Jurkat, Clone E6-1 (cell line): ENCODE measurements around the gene OR1I1. TPM values are rescaled to one million over a fixed set of nuclear protein-coding genes. Genes with fewer than 3 reads are reported as not detected.
"Not testable (repeated sequence)": the region's sequence is repeated elsewhere in the genome, so short reads cannot be mapped to it uniquely, and the experiment has no call there.

ENCODE experiments used
- DNase-seq: peaks from one replicate; pipeline ENCODE4 v3.0.0-alpha.2; 2011; ENCODE audit warnings: low read depth, low spot score
- H3K4me3 ChIP-seq: 2 replicates; pipeline ENCODE4 v1.5.1; 2011; ENCODE audit warnings: mild to moderate bottlenecking, low read length, control low read depth, moderate library complexity
- polyA plus RNA-seq: library from polyadenylated mRNA; unstranded; fragments of >200 nt; gene quantifications from one replicate; pipeline ENCODE4 v1.2.1, GENCODE V29; 2012; ENCODE audit warnings: missing spikeins; ENCODE audit not compliant: insufficient read length, insufficient read depth

The OR1I1 gene, protein sequence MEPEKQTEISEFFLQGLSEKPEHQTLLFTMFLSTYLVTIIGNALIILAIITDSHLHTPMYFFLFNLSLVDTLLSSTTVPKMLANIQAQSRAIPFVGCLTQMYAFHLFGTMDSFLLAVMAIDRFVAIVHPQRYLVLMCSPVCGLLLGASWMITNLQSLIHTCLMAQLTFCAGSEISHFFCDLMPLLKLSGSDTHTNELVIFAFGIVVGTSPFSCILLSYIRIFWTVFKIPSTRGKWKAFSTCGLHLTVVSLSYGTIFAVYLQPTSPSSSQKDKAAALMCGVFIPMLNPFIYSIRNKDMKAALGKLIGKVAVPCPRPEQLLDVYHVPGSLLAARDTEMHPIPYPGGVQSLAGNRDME
- polyA plus RNA-seq, result not detected

DNA sequence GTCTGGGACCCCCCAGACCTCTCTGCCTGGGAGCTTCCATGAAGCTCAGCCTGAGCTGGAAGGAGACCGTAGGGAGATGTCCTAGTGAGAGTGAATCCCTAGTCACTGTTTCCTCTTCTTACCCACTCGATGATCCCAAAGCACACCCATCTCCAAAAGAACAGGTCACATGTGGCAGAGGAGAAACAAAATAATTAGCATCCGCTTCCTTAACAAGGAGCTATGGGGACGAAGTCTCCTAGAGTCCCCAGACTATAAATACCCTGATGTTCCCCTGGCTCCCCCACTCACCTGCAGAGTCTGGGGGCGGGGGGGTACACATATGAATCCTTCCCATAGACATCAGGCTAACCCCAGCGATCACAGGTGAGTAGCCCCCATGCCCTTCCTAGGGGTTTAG is at the start of gene OR1I1:
Gene OR1I1, plus strand, starts transcription at position 301 of the 400 bp plus-strand sequence. CDS start 4,855 bp downstream, outside the sequence.
- no peak within 1 kb of the TSS for H3K4me3 ChIP-seq
- DNase-seq, result no peak

DNA sequence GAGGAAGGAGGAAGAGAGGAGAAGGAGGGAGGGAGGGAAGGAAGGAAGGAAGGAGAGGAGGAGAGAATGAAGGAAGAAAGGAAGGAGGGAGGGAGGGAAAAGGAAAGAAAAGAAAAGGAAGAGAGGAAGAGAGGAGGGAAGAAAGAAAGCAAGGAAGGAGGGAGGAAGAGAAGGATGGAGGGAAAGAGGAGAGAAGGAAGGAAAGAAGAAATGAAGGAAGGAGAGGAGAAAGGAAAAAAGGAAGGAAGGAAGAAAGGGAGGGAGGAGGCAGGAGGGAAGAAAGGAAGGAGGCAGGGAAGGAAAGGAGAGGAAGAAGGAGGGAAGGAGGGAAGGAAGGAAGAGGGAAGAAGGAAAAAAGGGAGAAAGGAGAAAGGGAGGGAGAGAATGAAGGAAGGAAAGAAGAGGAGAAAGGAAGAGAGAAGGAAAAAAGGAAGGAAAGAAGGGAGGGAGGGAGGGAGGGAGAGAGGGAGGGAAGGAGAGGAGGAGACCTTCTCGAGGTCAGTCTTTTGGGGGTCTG is 46.2 kb upstream of the OR1I1 start:
- H3K4me3 ChIP-seq, result no peak overlapping the region
- DNase-seq, result no peak

DNA sequence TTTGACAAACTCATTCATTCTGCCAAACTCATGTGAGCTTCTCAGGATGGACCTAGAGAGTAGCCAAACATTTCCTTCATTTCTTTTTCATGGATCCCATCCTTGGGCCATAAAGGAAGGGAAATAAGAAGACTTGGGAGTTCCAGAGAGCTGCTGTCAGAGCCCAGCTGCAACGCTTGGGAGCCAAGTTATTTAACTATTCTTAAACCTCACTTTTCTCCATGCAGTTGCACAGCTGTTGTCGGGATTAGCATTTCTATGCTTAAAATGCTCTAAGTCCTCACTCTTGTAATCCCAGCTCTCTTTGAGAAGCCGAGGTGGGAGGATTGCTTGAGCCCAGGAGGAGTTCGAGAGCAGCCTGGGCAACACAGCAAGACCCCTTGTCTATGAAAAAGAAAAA is 44.4 kb upstream of the OR1I1 start:
- no peak overlapping the region for H3K4me3 ChIP-seq
- no peak for DNase-seq

DNA sequence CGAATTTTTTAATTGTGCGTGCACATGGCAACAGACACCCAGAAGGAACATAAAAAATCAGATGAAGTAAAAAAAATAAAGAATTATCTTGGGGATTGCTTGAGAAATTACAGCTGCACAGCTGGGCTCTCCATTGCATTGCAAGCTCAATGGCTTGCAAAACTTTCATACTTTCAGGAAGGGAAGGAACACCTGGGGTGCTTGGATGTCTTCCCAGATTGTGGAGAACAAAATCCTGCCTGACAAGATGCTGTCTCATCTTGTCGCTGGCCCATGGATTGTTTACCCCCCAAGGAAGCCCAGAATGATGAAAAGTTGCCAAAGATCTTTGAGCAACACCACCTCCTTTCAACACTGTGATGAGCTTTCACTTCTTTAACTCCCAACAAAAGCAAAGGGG is 43.7 kb upstream of the OR1I1 start:
- DNase-seq, result no peak
- H3K4me3 ChIP-seq, result no peak overlapping the region

DNA sequence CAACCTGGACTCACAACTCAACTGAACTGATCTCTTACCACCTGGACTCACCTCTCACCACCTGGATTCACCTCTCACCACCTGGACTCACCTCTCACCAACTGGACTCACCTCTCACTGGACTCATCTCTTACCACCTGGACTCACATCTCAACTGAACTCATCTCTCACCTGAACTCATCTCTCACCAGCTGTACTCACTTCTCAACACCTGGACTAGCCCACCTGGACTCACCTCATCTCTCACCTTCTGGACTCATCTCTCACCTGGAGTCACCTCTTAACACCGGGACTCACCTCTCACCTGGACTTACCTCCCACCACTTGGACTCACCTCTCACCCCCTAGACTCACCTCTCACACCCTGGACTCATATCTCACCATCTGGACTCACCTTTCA is 40.0 kb upstream of the OR1I1 start:
- no peak for DNase-seq
- H3K4me3 ChIP-seq, result no peak overlapping the region

DNA sequence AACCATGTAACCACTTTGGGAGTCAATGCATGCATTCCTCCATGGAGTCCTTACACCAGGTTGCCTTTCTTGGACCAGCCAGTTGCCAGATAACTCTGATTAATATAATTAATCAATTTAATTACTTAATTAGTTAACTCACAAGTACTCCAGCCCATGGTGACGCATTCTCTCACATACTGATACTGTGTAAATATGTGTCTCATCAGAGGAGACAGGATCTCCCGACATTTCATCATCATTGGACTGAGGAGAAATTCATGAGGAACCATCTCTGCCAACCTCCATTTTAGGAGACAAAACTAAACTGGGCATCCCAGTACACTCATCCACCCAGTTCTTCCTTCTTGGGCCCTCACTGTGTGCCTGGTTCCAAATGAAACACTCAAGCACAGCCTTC is 39.2 kb upstream of the OR1I1 start:
- no peak overlapping the region for H3K4me3 ChIP-seq
- DNase-seq, result no peak

DNA sequence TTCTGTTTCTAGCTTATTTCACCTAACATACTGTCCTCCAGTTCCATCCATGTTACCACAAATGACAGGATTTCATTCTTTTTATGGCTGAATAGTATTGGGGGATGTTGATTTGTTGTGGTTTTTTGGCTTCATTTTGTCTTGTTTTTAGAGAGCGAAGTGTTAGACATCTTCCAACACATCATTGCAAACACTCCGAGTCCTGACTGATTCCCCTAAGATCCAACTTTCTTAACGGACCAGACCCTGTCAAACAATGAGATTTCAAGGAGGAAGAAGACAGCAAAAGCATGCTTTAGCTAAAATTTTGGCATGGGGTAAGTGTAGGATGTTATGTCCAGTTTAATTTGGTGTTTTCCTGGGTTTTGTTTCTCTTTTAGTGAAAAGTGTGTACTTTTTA is 36.5 kb upstream of the OR1I1 start:
- no peak overlapping the region for H3K4me3 ChIP-seq
- no peak for DNase-seq

DNA sequence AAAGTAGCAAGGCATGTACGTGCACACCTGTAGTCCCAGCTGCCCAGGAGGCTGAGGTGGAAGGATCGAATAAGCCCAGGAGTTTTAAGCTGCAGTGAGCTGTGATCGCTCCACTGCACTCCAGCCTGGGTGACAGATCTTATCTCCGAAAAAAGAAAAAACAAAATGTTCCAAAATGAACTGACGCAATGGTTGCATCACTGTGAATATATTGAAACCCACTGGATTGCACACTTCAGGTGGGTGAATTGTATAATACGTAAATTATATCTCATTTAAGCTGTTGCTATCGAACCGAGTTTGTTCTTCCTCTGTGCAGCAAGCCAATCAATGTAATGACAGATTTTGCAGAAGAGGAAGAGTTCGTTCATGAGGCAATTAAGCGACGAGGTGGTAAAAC is 34.3 kb upstream of the OR1I1 start:
- no peak for DNase-seq
- no peak overlapping the region for H3K4me3 ChIP-seq

DNA sequence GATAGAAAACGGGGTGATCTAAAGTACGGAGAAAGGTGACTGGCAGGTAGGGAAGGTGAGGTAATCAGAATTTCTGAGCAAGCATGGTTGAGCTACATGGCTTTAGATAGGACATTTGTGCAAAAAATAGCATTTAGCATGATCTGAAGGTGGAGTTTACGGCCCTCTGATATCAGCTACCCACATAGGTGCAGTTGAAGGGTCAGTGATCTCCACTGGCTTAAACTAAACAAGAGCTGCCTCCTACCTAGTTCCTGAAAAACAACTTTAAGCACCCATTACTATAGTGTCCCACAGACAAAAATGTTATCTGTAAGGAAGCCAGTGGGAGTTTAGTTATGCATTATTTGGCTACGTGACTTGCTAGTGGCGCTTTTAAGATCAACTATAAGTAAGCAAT is 33.9 kb upstream of the OR1I1 start:
- no peak for DNase-seq
- no peak overlapping the region for H3K4me3 ChIP-seq

DNA sequence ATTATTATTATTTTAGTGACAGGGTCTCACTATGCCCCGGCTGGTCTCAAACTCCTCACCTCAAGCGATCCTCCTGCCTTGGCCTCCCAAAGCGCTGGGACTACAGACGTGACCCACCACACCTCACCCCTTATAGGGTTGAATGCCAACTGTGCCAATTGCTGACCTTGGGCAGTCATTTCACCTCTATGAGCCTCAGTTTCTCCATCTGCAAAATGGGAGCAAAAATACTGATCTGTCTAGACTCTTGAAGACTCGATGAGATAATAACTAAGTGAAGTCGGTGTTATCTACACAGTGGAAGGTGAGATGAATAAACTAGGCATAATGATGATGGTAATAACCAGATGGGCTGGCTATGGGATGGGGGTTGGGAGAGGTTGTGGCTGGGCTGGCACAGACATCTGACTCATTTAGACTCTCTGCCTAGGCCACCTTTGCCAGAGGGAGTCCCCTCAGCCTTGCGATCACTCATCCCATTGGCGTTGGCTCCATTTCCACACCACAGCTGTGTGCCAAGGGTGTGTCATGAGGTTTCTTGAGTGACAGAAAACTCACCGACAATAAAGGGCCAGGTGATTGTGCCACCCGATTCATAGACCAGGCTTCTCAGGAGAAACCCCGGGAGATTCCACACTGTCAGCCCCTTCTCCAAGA is 33.0 kb upstream of the OR1I1 start, which contains the start of gene CASP14:
Gene CASP14, plus strand, starts transcription at position 596 of the 657 bp plus-strand sequence. CDS start 2,772 bp downstream, outside the sequence.
- no peak for DNase-seq
- H3K4me3 ChIP-seq, result no peak within 1 kb of the TSS

DNA sequence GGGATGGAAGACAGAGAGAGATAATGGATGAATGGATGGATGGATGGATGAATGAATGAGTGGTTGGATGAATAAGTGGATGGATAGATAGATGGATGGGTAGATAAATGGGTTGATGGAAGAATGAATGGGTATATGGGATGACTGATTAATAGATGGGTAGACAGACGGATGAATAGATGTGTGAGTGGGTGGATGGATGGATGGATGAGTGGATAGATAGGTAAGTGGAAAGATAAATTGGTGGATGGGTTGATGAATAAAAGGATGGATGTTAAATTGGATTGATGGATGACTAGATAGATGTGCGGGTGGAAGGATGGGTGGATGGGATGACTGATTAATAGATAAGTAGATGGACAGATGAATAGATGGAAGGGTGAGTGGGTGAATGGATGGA is 31.4 kb upstream of the OR1I1 start:
- no peak overlapping the region for H3K4me3 ChIP-seq
- DNase-seq, result no peak

DNA sequence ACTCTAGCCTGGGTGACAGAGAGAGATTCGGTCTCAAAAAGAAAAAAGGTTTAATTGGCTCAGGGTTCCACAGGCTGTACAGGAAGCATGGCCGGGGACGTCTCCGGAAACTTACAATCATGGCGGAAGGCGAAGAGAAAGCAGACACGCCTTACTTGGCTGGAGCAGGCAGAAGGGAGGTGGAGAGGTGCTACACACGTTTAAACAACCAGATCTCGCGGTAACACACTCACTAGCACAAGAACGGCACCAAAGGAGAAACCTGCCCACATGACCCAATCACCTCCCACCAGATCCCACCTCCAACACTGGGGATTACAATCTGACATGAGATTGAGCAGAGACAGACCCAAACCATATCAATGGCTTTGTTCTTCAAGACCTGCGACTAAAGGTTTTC is 20.0 kb upstream of the OR1I1 start:
- H3K4me3 ChIP-seq, result no peak overlapping the region
- no peak for DNase-seq

DNA sequence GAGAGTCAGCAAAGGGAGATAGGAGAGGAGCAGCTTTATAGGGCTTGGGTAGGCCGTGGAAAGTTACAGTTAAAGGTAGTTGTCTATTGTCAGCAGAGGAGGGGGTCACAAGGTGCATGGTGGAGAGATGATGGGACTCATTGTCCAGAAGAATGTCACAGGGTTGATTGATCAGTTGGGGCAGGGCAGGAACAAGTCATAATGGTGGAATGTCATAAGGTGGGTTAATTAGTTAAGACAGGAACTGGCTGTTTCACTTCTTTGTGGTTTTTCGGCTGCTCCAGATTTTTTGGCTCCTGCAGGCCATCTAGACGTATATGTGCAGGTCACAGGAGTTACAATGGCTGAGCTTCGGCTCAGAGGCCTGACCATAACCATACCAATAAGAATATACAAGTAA is 11.6 kb upstream of the OR1I1 start:
- DNase-seq, H3K4me3 ChIP-seq: not testable (repeated sequence)

DNA sequence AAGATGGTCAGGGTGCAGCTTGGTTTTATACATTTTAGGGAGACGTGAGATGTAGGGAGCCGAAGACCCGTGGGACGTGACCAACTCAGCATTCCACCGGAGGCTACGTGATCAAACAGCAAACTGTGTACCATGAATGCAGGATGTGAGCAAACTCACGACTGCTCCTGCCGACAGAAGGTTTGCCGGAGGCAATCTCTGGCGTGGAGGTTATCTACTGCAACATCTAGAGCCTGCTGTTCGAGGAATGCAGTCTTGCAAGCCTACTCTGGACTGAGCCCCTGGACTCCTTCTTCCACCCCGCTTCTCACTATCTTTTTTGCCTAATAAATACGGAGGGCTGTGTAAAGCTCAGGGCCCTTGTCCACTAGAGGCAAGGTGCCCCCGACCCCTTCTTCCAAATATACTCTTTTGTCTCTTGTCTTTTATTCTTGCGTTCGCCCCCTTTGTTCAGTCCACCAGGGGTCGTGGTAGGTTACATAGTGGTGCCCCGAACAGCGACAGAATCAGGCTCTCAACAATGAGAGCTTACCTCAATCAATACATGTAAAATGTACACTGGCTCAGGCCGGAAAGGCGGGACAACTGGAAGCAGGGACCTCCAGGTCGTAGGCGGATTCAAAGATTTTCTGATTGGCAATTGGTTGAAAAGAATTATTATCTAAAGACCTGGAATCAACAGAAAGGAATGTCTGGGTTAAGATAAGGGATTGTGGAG is 8.9 kb upstream of the OR1I1 start:
- DNase-seq, result no peak
- H3K4me3 ChIP-seq, result no peak overlapping the region

DNA sequence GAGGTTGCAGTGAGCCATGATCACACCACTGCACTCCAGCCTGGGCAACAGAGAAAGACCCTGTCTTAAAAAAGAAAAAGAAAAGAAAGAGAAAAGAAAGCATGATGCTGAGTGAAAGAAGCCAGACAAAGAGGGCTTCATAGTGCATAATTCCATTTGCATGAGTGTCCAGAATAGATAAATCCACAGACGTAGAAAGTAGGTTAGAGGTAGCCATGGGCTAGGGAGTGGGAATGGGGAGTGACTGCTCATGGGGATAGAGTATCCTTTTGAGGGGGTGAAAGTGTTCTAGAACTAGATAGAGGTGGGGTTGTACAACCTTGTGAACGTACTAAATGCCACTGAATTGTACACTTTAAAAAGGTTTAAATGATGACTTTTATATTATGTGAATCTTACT is 7.6 kb upstream of the OR1I1 start:
- DNase-seq, result no peak
- no peak overlapping the region for H3K4me3 ChIP-seq

DNA sequence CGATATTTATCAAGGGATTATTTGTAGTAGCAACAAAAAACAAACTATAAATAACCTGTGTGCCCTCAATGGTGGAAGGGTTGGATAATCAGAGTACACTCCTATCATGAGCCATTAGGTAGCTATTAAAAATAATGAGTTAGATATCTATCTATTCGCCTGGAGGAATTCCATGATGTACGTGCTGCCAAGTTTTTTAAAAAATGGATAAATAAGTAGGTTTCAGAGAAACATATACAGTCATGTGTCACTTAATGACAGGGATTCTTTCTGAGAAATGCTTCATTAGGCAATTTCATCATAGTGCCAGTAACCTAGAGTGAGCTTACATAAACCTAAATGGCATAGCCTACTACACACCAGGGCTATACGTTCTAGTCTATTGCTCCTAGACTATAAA is 6.2 kb upstream of the OR1I1 start:
- H3K4me3 ChIP-seq, result no peak overlapping the region
- no peak for DNase-seq

DNA sequence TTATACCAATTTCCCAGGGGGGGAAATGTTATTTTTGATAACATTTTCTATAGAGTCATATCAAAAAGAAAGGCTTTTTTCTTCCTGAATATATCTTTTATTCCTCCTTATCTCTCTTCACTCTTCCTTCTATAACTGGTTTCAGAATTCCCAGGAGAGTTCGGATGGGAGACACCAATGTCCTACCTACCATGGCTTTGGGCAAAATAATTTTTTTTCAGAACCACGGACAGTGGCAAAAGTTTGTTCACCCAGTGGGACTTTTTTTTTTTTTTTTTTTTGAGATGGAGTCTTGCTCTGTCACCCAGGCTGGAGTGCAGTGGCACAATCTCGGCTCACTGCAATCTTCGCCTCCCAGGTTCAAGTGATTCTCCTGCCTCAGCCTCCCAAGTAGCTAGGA is 2.0 kb upstream of the OR1I1 start:
- H3K4me3 ChIP-seq, DNase-seq: not testable (repeated sequence)

DNA sequence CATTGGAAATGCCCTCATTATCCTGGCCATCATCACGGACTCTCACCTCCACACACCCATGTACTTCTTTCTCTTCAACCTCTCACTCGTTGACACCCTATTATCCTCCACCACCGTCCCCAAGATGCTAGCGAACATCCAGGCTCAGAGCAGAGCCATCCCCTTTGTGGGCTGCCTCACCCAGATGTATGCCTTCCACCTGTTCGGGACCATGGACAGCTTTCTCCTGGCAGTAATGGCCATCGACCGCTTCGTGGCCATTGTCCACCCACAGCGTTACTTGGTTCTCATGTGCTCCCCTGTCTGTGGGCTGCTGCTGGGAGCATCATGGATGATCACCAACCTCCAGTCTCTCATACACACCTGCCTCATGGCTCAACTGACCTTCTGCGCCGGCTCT is 5.2 kb downstream of the OR1I1 start:
- DNase-seq, result no peak
- no peak overlapping the region for H3K4me3 ChIP-seq

DNA sequence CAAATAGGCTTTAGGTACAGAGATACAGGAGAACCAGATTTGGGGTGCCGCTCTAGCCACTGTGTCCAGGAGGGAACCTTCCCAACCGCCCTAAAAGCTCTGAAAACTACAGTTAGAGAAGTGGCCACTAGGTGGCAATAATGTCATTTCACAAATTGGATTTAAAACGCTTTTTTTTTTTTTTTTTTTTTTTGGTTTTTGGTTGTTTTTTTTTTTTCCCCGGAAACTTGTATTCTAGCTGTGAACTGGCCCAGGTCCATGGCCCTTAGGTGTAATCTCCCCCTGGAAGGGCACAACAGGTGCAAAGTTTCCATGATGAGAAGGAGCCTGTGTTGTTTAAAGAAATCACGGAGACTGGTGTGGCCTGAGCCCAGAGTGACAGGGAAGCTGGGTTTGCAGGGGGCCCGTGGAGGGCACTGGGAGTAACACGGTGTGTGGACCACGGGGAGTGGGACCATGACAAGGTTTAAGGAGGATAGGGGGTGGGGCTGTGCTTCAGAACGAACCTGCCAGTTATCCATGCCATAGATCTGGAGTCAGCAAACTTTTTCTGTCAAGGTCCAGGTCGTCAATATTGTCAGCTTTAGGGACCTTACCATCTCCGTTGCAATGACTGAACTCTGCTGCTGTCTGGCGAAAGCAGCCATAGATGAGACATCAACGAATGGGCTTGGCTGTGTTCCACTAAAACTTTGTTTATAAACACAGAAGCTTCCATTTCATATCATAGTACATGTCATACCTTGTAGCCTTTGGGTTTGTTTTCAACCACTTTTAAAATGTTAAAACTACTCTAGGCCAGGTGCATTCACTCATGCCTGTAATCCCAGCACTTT is 10.1 kb downstream of the OR1I1 start:
- no peak overlapping the region for H3K4me3 ChIP-seq
- DNase-seq, result peak; percentile 77
